Measurements from ENCODE around the gene KCNJ3. TPM values are rescaled to one million over a fixed set of nuclear protein-coding genes. Genes with fewer than 3 reads are reported as not detected.

Gene KCNJ3
- polyA plus RNA-seq = 1 to 10 TPM; 3.0 to 6.9 (median 5.7) TPM
- long read RNA-seq, donor 1 = 0 reads
- long read RNA-seq, donor 2, full-length matches to known transcripts = 1 of 1 reads
- long read RNA-seq, donor 2, partial matches to known transcripts = 0 of 1 reads
- long read RNA-seq, donor 2, other reads (novel, unspliced or antisense) = 0 of 1 reads
- long read RNA-seq, donor 3, full-length matches to known transcripts = 1 of 1 reads
- long read RNA-seq, donor 3, partial matches to known transcripts = 0 of 1 reads
- long read RNA-seq, donor 3, other reads (novel, unspliced or antisense) = 0 of 1 reads
- long read RNA-seq, donor 4 = 0 reads
- long read RNA-seq, donor 5 = 0 reads
- long read RNA-seq, donor 6, full-length matches to known transcripts = 3 of 3 reads
- long read RNA-seq, donor 6, partial matches to known transcripts = 0 of 3 reads
- long read RNA-seq, donor 6, other reads (novel, unspliced or antisense) = 0 of 3 reads
- long read RNA-seq, donor 7 = 0 reads
- long read RNA-seq, donor 8 = 0 reads
- long read RNA-seq, donor 9, full-length matches to known transcripts = 1 of 1 reads
- long read RNA-seq, donor 9, partial matches to known transcripts = 0 of 1 reads
- long read RNA-seq, donor 9, other reads (novel, unspliced or antisense) = 0 of 1 reads
- long read RNA-seq, donor 10 = 0 reads

DNA sequence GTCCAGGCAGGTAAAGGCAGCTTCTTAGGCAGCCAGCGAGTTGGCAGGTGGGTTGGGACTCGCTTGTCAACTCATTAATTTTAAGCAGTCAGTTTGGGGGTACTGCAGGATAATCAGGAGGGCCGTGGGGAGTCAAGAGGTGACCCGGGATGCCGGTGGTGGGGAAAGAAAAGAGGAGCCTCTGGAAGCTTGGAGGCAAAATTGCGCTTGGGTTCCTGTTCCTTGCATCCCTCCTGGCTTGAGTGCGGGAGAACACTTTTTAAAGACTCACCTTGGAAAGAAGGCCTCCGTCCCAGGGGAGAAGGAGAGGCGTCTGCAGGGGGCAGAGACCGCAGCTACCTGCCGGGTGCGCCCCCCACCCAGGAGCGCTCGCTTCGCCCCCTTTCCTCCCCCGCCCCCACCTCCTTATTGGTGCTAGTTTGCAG is at the start of gene KCNJ3:
Gene KCNJ3, plus strand, starts transcription at position 400 of the 425 bp plus-strand sequence. CDS start 81 bp downstream, outside the sequence.
- DNase-seq (peak; percentile 24 to 49), FAIRE-seq (no peak)
- peak within 1 kb of the TSS; percentile 79 to 89 (median 85) for H3K27ac ChIP-seq (ENCODE audit: low read depth in 1 of 3, low read length in 2 of 3)

DNA sequence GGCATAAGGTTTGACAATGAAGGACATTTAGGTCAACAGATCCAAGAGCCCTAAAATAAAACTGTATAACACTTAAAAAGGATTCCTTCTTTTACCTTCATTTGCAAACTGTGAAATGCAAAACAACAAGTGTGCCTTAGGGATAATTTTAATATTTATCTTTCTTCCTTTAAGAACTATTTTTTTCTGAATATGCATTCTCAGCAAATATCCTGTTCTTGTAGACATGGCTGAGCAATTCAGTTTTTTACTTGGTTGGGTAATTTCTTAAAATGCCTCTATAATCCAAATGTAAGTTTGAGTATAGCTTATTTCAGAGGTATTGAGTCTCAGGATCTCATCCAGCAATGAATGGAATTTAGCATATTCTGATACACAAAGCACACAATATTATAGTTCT is 43.0 kb upstream of the KCNJ3 start:
- H3K27ac ChIP-seq (ENCODE audit: low read depth in 1 of 3, low read length in 2 of 3) = no peak overlapping the region
- no peaks in the 10 kb centered on the region for H3K4me1 ChIP-seq (ENCODE audit: control insufficient read depth in 3 of 3, insufficient read depth in 2 of 3, low read depth in 1 of 3, low read length in 2 of 3)
- no peaks in the 10 kb centered on the region for H3K27me3 ChIP-seq (ENCODE audit: control insufficient read depth in 3 of 3, insufficient read depth in 3 of 3, low read length in 3 of 3)
- FAIRE-seq = no peak
- H3K9me3 ChIP-seq (ENCODE audit: control insufficient read depth in 2 of 2, insufficient read depth in 1 of 2, low read depth in 1 of 2, low read length in 1 of 2) = no peaks in the 10 kb centered on the region
- DNase-seq = no peak
- no peak overlapping the region for H3K4me3 ChIP-seq (ENCODE audit: low read depth in 1 of 3, low read length in 3 of 3)
- H3K36me3 ChIP-seq (ENCODE audit: control insufficient read depth in 3 of 3, insufficient read depth in 2 of 3, low read depth in 1 of 3, low read length in 3 of 3) = no peaks in the 10 kb centered on the region

More for the DNA sequence above, at the start of gene KCNJ3:
- Histone ChIP-seq H3K4me1 (ENCODE audit: control insufficient read depth in 3 of 3, insufficient read depth in 2 of 3, low read depth in 1 of 3, low read length in 2 of 3) (peaks cover 0 to 4% (median 0%) of the 10 kb centered on the region in 3 donors), H3K4me3 (ENCODE audit: low read depth in 1 of 3, low read length in 3 of 3) (peak within 1 kb of the TSS; percentile 11 to 80 (median 72)), H3K36me3 (ENCODE audit: control insufficient read depth in 3 of 3, insufficient read depth in 2 of 3, low read depth in 1 of 3, low read length in 3 of 3) (no peaks in the 10 kb centered on the region), H3K27me3 (ENCODE audit: control insufficient read depth in 3 of 3, insufficient read depth in 3 of 3, low read length in 3 of 3) (peaks cover 0 to 11% (median 0%) of the 10 kb centered on the region in 3 donors), H3K9me3 (ENCODE audit: control insufficient read depth in 2 of 2, insufficient read depth in 1 of 2, low read depth in 1 of 2, low read length in 1 of 2) (no peaks in the 10 kb centered on the region)
- 0 to 3% (median 1%) methylated on average over 14 to 16 of the region's 16 CpGs for WGBS, 3 donors

DNA sequence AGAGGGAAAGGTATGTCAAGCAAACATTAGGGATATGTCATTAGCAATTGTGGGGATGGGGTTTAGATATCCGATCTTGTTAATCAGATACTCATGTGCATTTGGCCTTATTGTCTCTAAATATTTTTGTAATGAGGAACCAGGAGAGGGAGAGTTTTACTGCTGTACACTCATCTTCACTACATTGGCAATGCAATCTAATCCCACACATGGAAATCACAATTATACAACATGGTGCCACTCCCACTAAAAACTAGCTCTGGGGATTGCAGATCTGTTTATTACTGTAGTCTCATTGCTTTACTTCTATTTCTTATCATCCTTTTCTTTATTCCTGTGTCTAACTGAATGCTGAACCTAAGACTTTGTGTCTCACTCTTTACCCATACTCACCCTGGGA is 39.6 kb upstream of the KCNJ3 start:
- no peak for FAIRE-seq
- 90 to 100% (median 96%) methylated on average over 1 of the region's 1 CpG for WGBS, 3 donors
- H3K27me3 ChIP-seq (ENCODE audit: control insufficient read depth in 3 of 3, insufficient read depth in 3 of 3, low read length in 3 of 3) = peaks cover 0 to 4% (median 0%) of the 10 kb centered on the region in 3 donors
- H3K4me3 ChIP-seq (ENCODE audit: low read depth in 1 of 3, low read length in 3 of 3) = no peak overlapping the region
- H3K36me3 ChIP-seq (ENCODE audit: control insufficient read depth in 3 of 3, insufficient read depth in 2 of 3, low read depth in 1 of 3, low read length in 3 of 3) = no peaks in the 10 kb centered on the region
- no peaks in the 10 kb centered on the region for H3K4me1 ChIP-seq (ENCODE audit: control insufficient read depth in 3 of 3, insufficient read depth in 2 of 3, low read depth in 1 of 3, low read length in 2 of 3)
- DNase-seq = no peak
- H3K27ac ChIP-seq (ENCODE audit: low read depth in 1 of 3, low read length in 2 of 3) = no peak overlapping the region
- H3K9me3 ChIP-seq (ENCODE audit: control insufficient read depth in 2 of 2, insufficient read depth in 1 of 2, low read depth in 1 of 2, low read length in 1 of 2) = no peaks in the 10 kb centered on the region

DNA sequence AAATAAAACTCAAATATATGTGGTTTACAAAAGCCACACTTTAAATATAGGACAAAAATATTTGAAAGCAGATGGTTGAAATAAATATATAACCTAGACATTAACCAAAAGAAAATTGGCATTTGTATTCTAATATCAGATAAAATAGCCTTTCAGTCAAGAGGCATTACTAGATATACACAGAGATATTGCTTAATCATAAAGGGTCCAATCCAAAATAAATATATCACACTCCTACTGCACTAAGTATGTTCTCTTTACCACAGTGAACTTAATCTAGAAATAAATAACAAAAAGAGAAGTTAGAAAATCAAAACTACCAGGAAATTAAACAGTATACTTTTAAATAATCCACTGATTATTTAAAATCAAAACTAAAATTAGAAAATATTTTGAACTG is 34.2 kb upstream of the KCNJ3 start:
- no peak overlapping the region for H3K4me3 ChIP-seq (ENCODE audit: low read depth in 1 of 3, low read length in 3 of 3)
- no peaks in the 10 kb centered on the region for H3K36me3 ChIP-seq (ENCODE audit: control insufficient read depth in 3 of 3, insufficient read depth in 2 of 3, low read depth in 1 of 3, low read length in 3 of 3)
- H3K27me3 ChIP-seq (ENCODE audit: control insufficient read depth in 3 of 3, insufficient read depth in 3 of 3, low read length in 3 of 3) = peaks cover 0 to 4% (median 0%) of the 10 kb centered on the region in 3 donors
- DNase-seq = no peak
- H3K27ac ChIP-seq (ENCODE audit: low read depth in 1 of 3, low read length in 2 of 3) = no peak overlapping the region
- no peaks in the 10 kb centered on the region for H3K9me3 ChIP-seq (ENCODE audit: control insufficient read depth in 2 of 2, insufficient read depth in 1 of 2, low read depth in 1 of 2, low read length in 1 of 2)
- no peak for FAIRE-seq
- no peaks in the 10 kb centered on the region for H3K4me1 ChIP-seq (ENCODE audit: control insufficient read depth in 3 of 3, insufficient read depth in 2 of 3, low read depth in 1 of 3, low read length in 2 of 3)

- DNase-seq (no peak), FAIRE-seq (no peak)
- Histone ChIP-seq H3K4me3 (ENCODE audit: low read depth in 1 of 3, low read length in 3 of 3) (no peak overlapping the region), H3K27me3 (ENCODE audit: control insufficient read depth in 3 of 3, insufficient read depth in 3 of 3, low read length in 3 of 3) (no peaks in the 10 kb centered on the region), H3K4me1 (ENCODE audit: control insufficient read depth in 3 of 3, insufficient read depth in 2 of 3, low read depth in 1 of 3, low read length in 2 of 3) (no peaks in the 10 kb centered on the region), H3K27ac (ENCODE audit: low read depth in 1 of 3, low read length in 2 of 3) (no peak overlapping the region), H3K36me3 (ENCODE audit: control insufficient read depth in 3 of 3, insufficient read depth in 2 of 3, low read depth in 1 of 3, low read length in 3 of 3) (no peaks in the 10 kb centered on the region), H3K9me3 (ENCODE audit: control insufficient read depth in 2 of 2, insufficient read depth in 1 of 2, low read depth in 1 of 2, low read length in 1 of 2) (no peaks in the 10 kb centered on the region)
- 54 to 84% (median 72%) methylated on average over 1 of the region's 1 CpG for WGBS, 3 donors
Measured at GRCh38 chr2:154670083-154670482, 28.4 kb upstream of the KCNJ3 start.

GRCh38 chr2:154673694-154674093 is 24.8 kb upstream of the KCNJ3 start:
- no peak overlapping the region for H3K27ac ChIP-seq (ENCODE audit: low read depth in 1 of 3, low read length in 2 of 3)
- H3K36me3 ChIP-seq (ENCODE audit: control insufficient read depth in 3 of 3, insufficient read depth in 2 of 3, low read depth in 1 of 3, low read length in 3 of 3) = no peaks in the 10 kb centered on the region
- FAIRE-seq (no peak), DNase-seq (peak in 1 of 2 donors; percentile 13)
- 16 to 55% (median 33%) methylated on average over 3 of the region's 3 CpGs for WGBS, 3 donors
- H3K27me3 ChIP-seq (ENCODE audit: control insufficient read depth in 3 of 3, insufficient read depth in 3 of 3, low read length in 3 of 3) = no peaks in the 10 kb centered on the region
- H3K9me3 ChIP-seq (ENCODE audit: control insufficient read depth in 2 of 2, insufficient read depth in 1 of 2, low read depth in 1 of 2, low read length in 1 of 2) = no peaks in the 10 kb centered on the region
- H3K4me1 ChIP-seq (ENCODE audit: control insufficient read depth in 3 of 3, insufficient read depth in 2 of 3, low read depth in 1 of 3, low read length in 2 of 3) = no peaks in the 10 kb centered on the region
- no peak overlapping the region for H3K4me3 ChIP-seq (ENCODE audit: low read depth in 1 of 3, low read length in 3 of 3)

GRCh38 chr2:154677401-154677800 is 21.1 kb upstream of the KCNJ3 start:
- Histone ChIP-seq H3K4me3 (ENCODE audit: low read depth in 1 of 3, low read length in 3 of 3) (no peak overlapping the region), H3K4me1 (ENCODE audit: control insufficient read depth in 3 of 3, insufficient read depth in 2 of 3, low read depth in 1 of 3, low read length in 2 of 3) (no peaks in the 10 kb centered on the region), H3K36me3 (ENCODE audit: control insufficient read depth in 3 of 3, insufficient read depth in 2 of 3, low read depth in 1 of 3, low read length in 3 of 3) (no peaks in the 10 kb centered on the region), H3K27me3 (ENCODE audit: control insufficient read depth in 3 of 3, insufficient read depth in 3 of 3, low read length in 3 of 3) (no peaks in the 10 kb centered on the region), H3K9me3 (ENCODE audit: control insufficient read depth in 2 of 2, insufficient read depth in 1 of 2, low read depth in 1 of 2, low read length in 1 of 2) (no peaks in the 10 kb centered on the region), H3K27ac (ENCODE audit: low read depth in 1 of 3, low read length in 2 of 3) (no peak overlapping the region)
- WGBS, 3 donors = 85 to 89% (median 87%) methylated on average over 3 of the region's 3 CpGs
- DNase-seq (no peak), FAIRE-seq (no peak)

DNA sequence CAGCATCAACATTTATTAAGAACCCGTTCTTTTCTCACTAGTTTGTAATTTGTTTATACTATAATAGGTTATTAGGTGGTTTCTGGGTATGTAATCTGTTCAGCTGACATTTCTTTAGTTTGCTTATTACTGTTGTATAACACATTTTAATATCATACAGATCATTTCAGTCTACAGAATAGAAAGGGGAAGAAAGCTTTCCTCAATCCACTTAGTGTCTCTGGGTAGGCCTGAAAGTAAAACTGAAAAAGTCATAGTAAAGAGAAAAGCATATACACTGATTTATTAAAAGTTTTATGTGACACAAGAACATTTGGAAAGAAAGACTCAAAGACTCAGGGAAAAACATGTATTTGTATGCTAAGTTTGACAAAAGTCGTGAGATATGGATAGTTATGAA is 16.8 kb upstream of the KCNJ3 start:
- no peaks in the 10 kb centered on the region for H3K36me3 ChIP-seq (ENCODE audit: control insufficient read depth in 3 of 3, insufficient read depth in 2 of 3, low read depth in 1 of 3, low read length in 3 of 3)
- FAIRE-seq (no peak), DNase-seq (no peak)
- H3K4me1 ChIP-seq (ENCODE audit: control insufficient read depth in 3 of 3, insufficient read depth in 2 of 3, low read depth in 1 of 3, low read length in 2 of 3) = no peaks in the 10 kb centered on the region
- no peaks in the 10 kb centered on the region for H3K27me3 ChIP-seq (ENCODE audit: control insufficient read depth in 3 of 3, insufficient read depth in 3 of 3, low read length in 3 of 3)
- H3K27ac ChIP-seq (ENCODE audit: low read depth in 1 of 3, low read length in 2 of 3) = no peak overlapping the region
- no peak overlapping the region for H3K4me3 ChIP-seq (ENCODE audit: low read depth in 1 of 3, low read length in 3 of 3)
- no peaks in the 10 kb centered on the region for H3K9me3 ChIP-seq (ENCODE audit: control insufficient read depth in 2 of 2, insufficient read depth in 1 of 2, low read depth in 1 of 2, low read length in 1 of 2)
- 80 to 91% (median 87%) methylated on average over 2 of the region's 2 CpGs for WGBS, 3 donors

All from small intestine (tissue), 16 donors.